Stimulated activated CD4-positive, alpha-beta T cell treated with anti-CD3 and anti-CD28 coated beads, Interleukin-12 subunit alpha, Interleukin-12 subunit beta, amount 100 ng/mL, for 4 hours (primary cell): ENCODE measurements around the gene EPB41L4A.

ENCODE experiments used
- DNase-seq: peaks from one replicate; pipeline ENCODE4 v3.0.0-alpha.2; 2020

Gene EPB41L4A

GRCh38 chr5:112201141-112201540, 217.9 kb downstream of the EPB41L4A start:
- DNase-seq: no peak

DNA sequence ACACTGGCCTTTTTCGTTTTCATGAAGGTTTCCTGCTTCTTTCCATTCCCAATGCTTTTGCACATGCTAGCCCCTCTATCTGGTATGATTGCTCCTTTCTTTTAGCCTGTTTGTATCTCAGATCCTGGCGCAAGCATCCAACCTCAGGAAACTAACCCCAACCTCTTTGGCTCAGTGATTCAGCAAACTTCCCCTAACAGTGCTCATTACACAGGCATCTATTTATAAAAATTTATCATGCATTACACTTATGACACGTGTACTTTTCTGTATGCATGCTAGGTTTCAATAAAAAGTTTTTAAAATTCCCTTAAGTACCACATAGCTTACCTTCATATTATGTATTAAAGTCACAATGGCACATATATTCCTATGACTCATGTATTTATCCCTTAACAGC, 218.9 kb downstream of the EPB41L4A start:
- DNase-seq: no peak

DNA sequence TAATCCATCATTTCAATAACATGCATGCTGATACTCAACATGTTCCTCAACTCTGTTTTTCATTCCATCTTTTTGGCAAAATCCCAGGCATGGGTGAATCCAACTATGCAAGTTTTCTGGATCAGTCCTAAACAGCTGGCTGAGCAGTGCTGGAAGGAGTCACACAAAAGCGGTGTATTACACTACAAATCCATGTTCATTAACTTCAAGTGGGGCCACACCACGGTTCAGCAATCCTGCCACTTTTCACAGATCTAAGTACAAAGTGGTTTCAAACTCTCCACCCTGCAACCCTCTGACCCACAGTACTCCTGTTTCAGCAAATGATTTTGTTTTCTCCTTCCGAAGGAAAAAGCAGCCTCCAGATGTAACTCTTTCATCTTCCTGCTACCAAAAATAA, 222.5 kb downstream of the EPB41L4A start:
- no peak for DNase-seq

DNA sequence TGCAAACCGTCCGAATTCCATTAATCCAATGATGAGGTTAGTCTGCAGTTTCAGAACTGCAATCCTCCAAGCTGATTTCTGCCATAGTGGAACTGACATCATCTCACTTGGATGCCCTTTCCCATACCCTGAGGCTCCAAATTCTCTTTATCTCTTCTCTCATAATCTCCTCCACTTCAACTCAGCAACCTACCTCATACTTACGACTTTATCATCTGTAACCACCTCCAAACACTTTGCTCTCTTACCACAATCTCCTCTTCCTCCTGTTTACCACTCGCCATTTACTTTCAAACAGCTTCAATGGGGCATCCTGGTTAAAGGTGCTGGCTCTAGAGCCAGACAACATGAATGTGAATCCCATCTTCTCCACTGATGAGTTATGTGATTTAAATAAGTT, 223.2 kb downstream of the EPB41L4A start:
- DNase-seq: no peak

DNA sequence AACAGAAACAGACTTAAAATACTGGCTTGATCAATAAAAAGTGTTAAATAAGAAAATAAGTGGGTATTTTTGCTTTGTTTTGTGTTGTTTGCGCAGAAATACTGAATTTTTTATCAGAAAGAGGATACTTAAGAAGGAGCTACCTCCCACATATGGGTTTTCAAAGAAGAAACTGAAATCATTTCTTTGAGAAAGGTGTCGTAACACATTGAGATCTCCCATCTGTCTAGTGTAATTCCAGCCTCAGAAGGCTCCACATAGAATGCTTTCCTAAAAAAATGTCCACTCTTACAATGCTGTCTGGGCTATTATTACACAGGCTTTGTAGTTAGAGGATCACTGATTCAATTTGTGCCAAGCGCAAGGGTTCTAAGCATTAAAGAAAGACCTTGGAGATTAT, 226.2 kb downstream of the EPB41L4A start:
- DNase-seq: no peak

- DNase-seq: no peak
Observed at GRCh38 chr5:112192072-112192471, 227.0 kb downstream of the EPB41L4A start.

GRCh38 chr5:112189391-112189790, 229.7 kb downstream of the EPB41L4A start:
- DNase-seq: no peak

- no peak for DNase-seq
Observed at GRCh38 chr5:112186401-112186990, 232.6 kb downstream of the EPB41L4A start.

GRCh38 chr5:112183874-112184273, 235.2 kb downstream of the EPB41L4A start:
- DNase-seq: no peak

GRCh38 chr5:112183103-112183711, 235.9 kb downstream of the EPB41L4A start:
- DNase-seq: no peak

DNA sequence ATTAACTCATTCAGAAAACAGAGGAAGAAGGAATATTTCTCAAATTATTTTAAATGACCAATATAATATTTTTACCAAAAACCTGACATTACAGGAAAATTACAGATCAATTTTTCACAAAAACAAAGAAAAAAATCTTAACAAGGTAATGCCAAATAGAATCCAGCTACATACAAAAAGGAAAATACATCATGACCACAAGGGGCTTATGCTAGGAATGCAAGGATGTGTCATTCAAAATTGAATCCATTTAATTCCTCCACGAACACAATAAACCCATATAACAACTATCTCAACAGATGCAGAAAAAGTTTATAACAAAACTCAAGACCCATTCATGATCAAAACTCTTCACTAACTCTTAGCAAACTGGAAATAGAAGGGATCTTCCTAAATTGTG, 239.8 kb downstream of the EPB41L4A start:
- no peak for DNase-seq

- DNase-seq: no peak
Observed at GRCh38 chr5:112174959-112175594, 244.0 kb downstream of the EPB41L4A start.

DNA sequence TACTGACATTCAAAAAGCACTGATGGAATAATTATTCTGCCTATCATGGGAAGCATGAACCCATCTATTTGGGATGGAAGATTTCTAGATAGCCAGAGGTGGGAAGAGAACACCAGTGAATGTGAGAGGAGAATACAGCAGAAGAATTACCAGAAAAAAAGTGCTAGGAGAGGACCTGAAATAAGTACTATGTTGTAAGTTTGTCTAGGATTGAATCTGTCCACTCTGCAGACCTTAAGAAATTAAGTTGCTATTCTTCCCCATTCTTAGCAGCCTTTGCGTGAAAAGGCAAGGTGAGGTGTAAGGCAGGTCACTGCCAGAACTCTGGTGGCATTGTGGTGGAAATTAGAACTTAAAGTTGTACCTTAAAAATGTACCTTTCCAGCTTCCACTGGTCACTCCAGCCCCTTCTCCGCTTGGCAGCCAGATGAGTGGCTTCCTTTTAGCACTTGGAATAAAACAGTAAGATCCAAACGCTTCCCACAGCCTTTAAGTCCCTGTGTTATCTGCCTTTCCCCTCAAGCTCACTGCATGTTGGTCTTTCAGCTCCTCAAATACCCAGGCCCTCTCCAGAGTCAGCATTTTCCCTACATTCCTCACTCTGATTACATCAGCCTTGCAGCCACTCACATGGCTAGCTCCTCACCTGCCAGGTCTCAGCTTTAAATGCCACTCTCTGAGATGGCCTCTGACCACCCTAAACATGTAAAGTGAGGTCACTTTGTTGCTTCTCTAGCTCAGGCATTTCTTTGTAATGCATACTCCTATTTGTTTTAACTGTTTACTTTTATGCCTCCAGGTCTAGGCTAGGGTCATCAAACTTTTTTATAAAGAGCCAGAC, 253.0 kb downstream of the EPB41L4A start:
- no peak for DNase-seq

DNA sequence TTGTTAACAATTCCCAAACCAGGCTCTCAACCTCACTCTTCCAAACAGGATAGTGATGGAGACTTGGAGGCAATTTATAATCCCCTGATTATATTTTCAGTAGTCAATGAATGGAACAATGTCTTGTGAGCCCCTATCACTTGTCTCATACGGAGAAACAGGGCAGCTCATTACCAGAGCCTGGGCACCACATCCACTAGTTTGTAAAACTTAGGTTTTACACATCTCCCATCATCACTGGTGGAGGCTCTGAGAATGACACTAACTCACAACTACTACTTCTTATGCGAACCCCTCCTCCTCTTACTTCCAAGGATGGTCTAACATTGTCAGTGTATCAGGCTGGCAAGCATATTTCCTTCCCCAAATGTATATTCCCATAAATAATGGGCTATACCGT, 253.7 kb downstream of the EPB41L4A start:
- no peak for DNase-seq

DNA sequence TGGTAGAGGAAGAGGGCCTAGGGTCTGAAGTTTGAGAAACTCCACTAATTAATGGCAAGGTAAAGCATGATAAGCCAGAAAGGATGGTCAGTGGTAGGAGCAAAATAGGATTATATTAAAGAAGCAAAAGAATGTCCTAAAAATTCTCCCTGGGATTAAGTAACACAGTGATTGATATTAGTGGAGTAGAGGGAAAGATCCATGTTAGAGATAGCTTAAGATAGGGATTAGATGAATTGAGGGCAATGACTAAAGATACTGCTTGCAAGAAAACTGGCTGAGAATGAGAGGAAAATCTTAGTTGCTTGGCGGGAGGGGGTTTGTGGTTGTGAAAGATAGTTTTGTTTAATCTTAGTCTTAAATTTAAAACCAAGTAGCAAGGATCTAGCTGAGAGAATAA, 255.6 kb downstream of the EPB41L4A start:
- DNase-seq: no peak

DNA sequence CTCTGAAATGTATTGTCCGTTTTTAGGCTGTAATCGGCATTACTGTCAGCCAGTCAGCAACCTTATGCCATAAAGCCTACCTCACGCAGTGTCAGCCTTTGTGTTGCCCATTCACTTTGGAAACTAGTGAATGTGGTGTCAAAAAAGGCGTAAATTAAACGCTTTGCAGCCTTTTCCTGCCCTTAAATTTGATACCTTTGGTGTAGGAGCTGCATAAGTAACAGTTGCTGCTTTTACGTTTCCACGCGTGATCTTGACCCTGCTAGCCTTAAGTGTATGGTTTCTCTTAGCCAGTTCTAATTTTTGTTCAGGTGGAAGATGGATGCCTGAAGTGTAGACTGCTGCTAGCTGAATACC, 257.7 kb downstream of the EPB41L4A start:
- no peak for DNase-seq

DNA sequence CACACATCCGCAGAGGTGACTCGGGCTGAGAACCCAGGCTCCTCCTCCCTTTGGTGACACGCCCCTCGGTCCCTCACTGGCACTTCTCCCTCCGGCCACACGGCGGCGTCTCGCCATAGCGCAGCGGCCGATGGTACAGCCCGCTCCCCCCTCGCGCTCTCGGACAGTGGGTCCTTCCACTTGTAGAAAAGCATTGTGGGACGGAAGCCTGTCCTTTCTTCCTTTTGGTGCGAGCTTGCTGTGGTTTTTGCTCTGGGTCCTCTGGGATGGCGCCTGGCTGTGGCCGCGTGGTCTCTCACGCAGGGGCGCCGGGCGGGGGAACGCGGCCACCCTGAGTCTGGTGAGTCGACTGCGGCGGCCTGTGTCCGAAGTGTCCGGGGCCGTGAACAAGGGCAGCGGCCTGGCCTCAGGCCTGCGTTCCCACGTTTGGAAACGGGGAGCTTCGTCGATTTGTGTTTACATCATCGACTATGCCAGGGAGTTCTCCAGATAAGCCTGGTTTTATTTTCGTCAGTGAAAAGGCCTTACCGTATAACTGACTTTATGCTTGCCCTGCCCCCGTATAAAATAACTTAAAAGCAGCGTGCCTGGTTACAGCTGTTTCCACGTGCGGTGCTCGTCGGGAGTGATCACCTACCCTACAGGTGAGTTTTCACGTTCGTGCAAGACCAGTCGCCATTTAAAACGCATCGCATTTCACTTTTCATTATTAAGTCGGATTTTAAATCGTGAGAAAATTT, 258.3 kb downstream of the EPB41L4A start:
- DNase-seq: peak; percentile 93

- DNase-seq: no peak
Observed at GRCh38 chr5:112159435-112159834, 259.6 kb downstream of the EPB41L4A start.

DNA sequence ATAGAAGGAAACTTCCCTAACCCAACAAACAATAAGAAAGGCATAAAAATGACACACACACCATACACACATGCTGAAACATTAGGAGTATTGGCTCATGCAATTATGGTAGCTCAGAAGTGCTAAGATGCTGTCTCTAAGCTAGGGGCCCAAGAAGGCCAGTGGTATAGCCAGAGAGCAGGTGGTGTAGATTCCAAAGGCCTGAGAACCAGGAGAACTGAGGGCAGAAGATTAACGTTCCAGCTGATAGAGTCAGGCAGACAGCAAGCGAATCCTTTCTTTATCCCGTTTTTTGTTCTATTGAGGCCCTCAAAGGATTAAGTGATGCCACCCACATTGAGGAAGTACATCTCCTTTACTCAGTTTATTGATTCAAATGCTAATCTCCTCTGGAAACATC, 262.9 kb downstream of the EPB41L4A start:
- no peak for DNase-seq

GRCh38 chr5:112154940-112155686, 264.0 kb downstream of the EPB41L4A start:
- no peak for DNase-seq

GRCh38 chr5:112149727-112150126, 269.4 kb downstream of the EPB41L4A start:
- DNase-seq: no peak
